DND-41 (cell line): Measurements from ENCODE around the gene SCYL2.

Experiments used
- ATAC-seq: fragments of 200-7000 bp; cut with Tn5 transposase; 3 replicates; pipeline ENCODE4 v1.9.1; 2021; ENCODE audit warnings: low read depth; ENCODE audit not compliant: insufficient read depth
- DNase-seq: peaks from one replicate; pipeline ENCODE4 v3.0.0-alpha.2; 2020
- H2AFZ ChIP-seq: 2 replicates; pipeline ENCODE4 v1.6.0; 2012; ENCODE audit warnings: low read depth, low read length
- H3K27ac ChIP-seq: 2 replicates; pipeline ENCODE4 v1.5.1; 2012; ENCODE audit warnings: low read length, inconsistent platforms
- H3K27me3 ChIP-seq: fragments of 200-600 bp; sonication (generic); 2 replicates; pipeline ENCODE4 v1.6.0; 2012; ENCODE audit warnings: low read length, mild to moderate bottlenecking, inconsistent platforms; ENCODE audit not compliant: insufficient read depth, poor library complexity
- H3K36me3 ChIP-seq: 2 replicates; pipeline ENCODE4 v1.5.1; 2012; ENCODE audit warnings: low read length, inconsistent platforms; ENCODE audit not compliant: insufficient read depth
- H3K4me1 ChIP-seq: 2 replicates; pipeline ENCODE4 v1.5.1; 2012; ENCODE audit warnings: mild to moderate bottlenecking, low read length; ENCODE audit not compliant: insufficient read depth
- H3K4me2 ChIP-seq: 2 replicates; pipeline ENCODE4 v1.6.0; 2012; ENCODE audit warnings: mild to moderate bottlenecking, moderate library complexity, low read length, inconsistent platforms; ENCODE audit not compliant: insufficient read depth
- H3K4me3 ChIP-seq, 2 experiments: fragments of 200-600 bp in 1 of 2; shearing (Covaris generic) in 1 of 2; 2 replicates each; pipeline ENCODE4 v1.5.1; 2012 to 2016; ENCODE audit warnings: inconsistent platforms in 2 of 2, low read length in 2 of 2, mild to moderate bottlenecking in 2 of 2, low read depth in 1 of 2, moderate library complexity in 1 of 2
- H3K79me2 ChIP-seq: 2 replicates; pipeline ENCODE4 v1.6.0; 2012; ENCODE audit warnings: low read length, inconsistent platforms; ENCODE audit not compliant: insufficient read depth
- H3K9ac ChIP-seq: 2 replicates; pipeline ENCODE4 v1.6.0; 2012; ENCODE audit warnings: low read depth, mild to moderate bottlenecking, inconsistent platforms, low read length, moderate library complexity
- H3K9me3 ChIP-seq: 2 replicates; pipeline ENCODE4 v1.5.1; 2012; ENCODE audit warnings: low read length, moderate library complexity, mild to moderate bottlenecking, inconsistent platforms; ENCODE audit not compliant: insufficient read depth, severe bottlenecking
- H4K20me1 ChIP-seq: 2 replicates; pipeline ENCODE4 v1.6.0; 2012; ENCODE audit warnings: low read length; ENCODE audit not compliant: insufficient read depth
- EZH2 ChIP-seq: IDR thresholded peaks from 3 replicates; pipeline ENCODE4 v1.6.1; 2012; ENCODE audit warnings: borderline replicate concordance, low read depth, mild to moderate bottlenecking, moderate library complexity, low read length, inconsistent platforms; ENCODE audit not compliant: severe bottlenecking
- TF ChIP-seq, protein P1 (sequence below): IDR thresholded peaks from 2 replicates; pipeline ENCODE4 v1.5.1; 2012; ENCODE audit warnings: borderline replicate concordance, low read length, moderate library complexity, mild to moderate bottlenecking; ENCODE audit not compliant: poor library complexity, severe bottlenecking; ENCODE audit errors: extremely low read depth

The SCYL2 gene

DNA sequence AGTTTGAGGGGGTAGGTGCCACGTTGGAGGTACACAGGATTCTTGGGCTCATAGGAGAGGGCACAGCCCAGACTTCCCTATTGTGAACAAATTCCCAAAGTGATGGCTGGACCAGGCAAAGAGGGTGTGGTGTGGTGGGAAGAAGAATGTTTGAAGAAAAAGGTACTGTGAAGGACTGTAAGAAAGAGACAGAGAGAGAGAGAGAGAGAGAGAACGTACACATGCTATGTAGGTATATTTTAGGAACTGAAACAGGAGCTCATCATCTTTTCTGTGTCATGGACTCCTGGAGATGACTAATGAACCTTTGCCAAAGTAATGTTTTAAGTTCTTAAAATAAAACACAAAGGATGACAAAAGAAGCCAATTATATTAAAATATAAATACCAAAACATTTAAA is 114.4 kb downstream of the SCYL2 start:
- DNase-seq (no peak), ATAC-seq (no peak)
- H3K27ac ChIP-seq = no peak overlapping the region
- no peaks in the 10 kb centered on the region for H3K9me3 ChIP-seq
- H3K27me3 ChIP-seq = no peaks in the 10 kb centered on the region
- H2AFZ ChIP-seq = no peak overlapping the region
- no peaks in the 10 kb centered on the region for H4K20me1 ChIP-seq
- no peak for TF ChIP-seq EZH2
- TF ChIP-seq, protein P1, sequence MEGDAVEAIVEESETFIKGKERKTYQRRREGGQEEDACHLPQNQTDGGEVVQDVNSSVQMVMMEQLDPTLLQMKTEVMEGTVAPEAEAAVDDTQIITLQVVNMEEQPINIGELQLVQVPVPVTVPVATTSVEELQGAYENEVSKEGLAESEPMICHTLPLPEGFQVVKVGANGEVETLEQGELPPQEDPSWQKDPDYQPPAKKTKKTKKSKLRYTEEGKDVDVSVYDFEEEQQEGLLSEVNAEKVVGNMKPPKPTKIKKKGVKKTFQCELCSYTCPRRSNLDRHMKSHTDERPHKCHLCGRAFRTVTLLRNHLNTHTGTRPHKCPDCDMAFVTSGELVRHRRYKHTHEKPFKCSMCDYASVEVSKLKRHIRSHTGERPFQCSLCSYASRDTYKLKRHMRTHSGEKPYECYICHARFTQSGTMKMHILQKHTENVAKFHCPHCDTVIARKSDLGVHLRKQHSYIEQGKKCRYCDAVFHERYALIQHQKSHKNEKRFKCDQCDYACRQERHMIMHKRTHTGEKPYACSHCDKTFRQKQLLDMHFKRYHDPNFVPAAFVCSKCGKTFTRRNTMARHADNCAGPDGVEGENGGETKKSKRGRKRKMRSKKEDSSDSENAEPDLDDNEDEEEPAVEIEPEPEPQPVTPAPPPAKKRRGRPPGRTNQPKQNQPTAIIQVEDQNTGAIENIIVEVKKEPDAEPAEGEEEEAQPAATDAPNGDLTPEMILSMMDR = no peak
- H3K9ac ChIP-seq = no peak overlapping the region
- no peaks in the 10 kb centered on the region for H3K79me2 ChIP-seq
- H3K36me3 ChIP-seq = no peaks in the 10 kb centered on the region
- H3K4me1 ChIP-seq = no peaks in the 10 kb centered on the region
- no peak overlapping the region for H3K4me3 ChIP-seq
- H3K4me2 ChIP-seq = no peak overlapping the region

DNA sequence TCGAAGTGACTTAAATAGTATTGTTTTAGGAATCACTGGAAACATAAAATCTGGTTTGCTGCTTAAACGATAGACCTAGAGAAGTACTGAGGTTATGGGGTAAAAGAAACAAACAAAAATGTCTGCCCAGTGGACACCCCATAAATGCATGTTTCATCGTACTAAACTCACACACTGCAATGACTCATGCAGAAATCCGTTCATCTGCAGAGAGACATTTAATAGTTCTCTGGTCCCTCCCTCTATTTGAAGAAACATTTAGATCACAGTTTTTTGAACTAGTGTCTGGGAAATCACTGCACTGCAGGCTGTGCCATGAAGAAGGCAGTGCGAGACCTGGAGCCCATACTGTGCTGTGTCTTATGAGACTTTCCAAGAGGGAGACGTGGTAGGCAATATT is 115.4 kb downstream of the SCYL2 start:
- H3K4me2 ChIP-seq = no peak overlapping the region
- ATAC-seq (no peak), DNase-seq (no peak)
- no peak overlapping the region for H3K4me3 ChIP-seq
- H3K36me3 ChIP-seq = no peaks in the 10 kb centered on the region
- H3K79me2 ChIP-seq = no peaks in the 10 kb centered on the region
- no peak for TF ChIP-seq EZH2
- TF ChIP-seq, protein P1 = no peak
- no peaks in the 10 kb centered on the region for H3K4me1 ChIP-seq
- no peak overlapping the region for H3K9ac ChIP-seq
- no peaks in the 10 kb centered on the region for H3K27me3 ChIP-seq
- no peak overlapping the region for H3K27ac ChIP-seq
- H3K9me3 ChIP-seq = no peaks in the 10 kb centered on the region
- no peak overlapping the region for H2AFZ ChIP-seq
- no peaks in the 10 kb centered on the region for H4K20me1 ChIP-seq

DNA sequence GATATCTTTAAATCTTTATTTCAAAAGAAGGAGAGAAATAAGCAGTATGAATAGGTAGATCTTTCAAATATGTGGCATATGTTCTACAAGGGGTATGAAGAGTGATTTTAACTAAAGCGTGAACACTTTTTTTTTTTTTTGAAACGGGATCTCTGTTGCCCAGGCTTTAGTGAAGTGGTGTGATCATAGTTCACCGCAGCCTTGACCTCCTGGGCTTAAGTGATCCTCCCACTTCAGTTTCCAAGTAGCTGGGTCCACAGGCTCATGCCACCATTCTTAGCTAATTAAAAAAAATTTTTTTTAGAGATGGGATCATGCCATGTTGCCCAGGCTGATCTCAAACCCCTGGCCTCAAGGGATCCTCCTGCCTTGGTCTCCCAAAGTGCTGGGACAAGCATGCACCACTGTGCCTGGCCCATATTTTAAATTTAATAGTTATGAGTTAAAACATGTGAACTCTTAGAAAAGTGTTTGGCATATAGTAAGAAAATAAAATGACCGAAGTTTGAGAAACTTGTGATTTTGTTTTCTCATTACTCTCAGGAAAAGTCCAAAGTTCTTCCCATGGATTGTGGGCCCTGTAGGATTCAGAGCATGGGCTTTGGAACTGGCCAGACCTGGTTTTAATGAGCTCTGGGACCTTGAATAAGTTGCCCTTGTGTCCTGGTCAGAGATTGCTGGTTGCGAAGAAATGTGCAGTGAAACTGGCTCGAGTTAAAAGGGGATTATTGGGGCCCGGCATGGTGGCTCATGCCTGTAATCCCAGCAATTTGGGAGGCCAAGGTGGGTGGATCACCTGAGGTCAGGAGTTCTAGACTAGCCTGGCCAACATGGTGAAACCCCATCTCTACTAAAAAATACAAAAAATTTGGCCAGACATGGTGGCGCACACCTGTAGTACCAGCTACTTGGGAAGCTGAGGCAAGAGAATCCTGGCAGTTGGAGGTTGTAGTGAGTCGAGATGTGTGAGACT is 116.9 kb downstream of the SCYL2 start:
- ATAC-seq = no peak

More for the DNA sequence above, 116.9 kb downstream of the SCYL2 start:
- no peaks in the 10 kb centered on the region for H4K20me1 ChIP-seq
- no peak overlapping the region for H3K9ac ChIP-seq
- no peaks in the 10 kb centered on the region for H3K36me3 ChIP-seq
- no peak overlapping the region for H3K4me2 ChIP-seq
- no peak for DNase-seq
- H3K79me2 ChIP-seq = no peaks in the 10 kb centered on the region
- no peaks in the 10 kb centered on the region for H3K27me3 ChIP-seq
- H3K27ac ChIP-seq = no peak overlapping the region
- no peaks in the 10 kb centered on the region for H3K9me3 ChIP-seq
- TF ChIP-seq, protein P1 = no peak
- TF ChIP-seq EZH2 = no peak
- no peaks in the 10 kb centered on the region for H3K4me1 ChIP-seq
- no peak overlapping the region for H2AFZ ChIP-seq
- no peak overlapping the region for H3K4me3 ChIP-seq
